ENCODE results near the gene NSD1. TPM values are rescaled to one million over a fixed set of nuclear protein-coding genes. Genes with fewer than 3 reads are reported as not detected.

NSD1 gene
- total and polyA plus RNA-seq, 2 of the 8 experiments (the other 6 are each of a cell fraction or from before 2014, with no cell fraction given): 22.8 to 168 TPM

- TF ChIP-seq CHD7 (IDR thresholded peaks at IDR 0.05; ENCODE audit: insufficient replicate concordance, low read length): no peak
- no peak for TF ChIP-seq BCL11A (IDR thresholded peaks at IDR 0.05; ENCODE audit: low read depth in 2 of 2, low read length in 2 of 2)
- no peak for TF ChIP-seq USF2 (IDR thresholded peaks at IDR 0.05; ENCODE audit: low read length)
- no peak for TF ChIP-seq PHF8 (conservative IDR thresholded peaks at IDR 0.05; ENCODE audit: low read depth, low read length)
- no peak for TF ChIP-seq GABPA (IDR thresholded peaks at IDR 0.05; ENCODE audit: borderline replicate concordance, insufficient read depth, low read length)
- no peak for TF ChIP-seq POU5F1 (IDR thresholded peaks at IDR 0.05; ENCODE audit: low read depth, low read length)
- no peak for TF ChIP-seq KDM5A (IDR thresholded peaks at IDR 0.05; ENCODE audit: low read length)
- no peak for TF ChIP-seq CTBP2 (IDR thresholded peaks at IDR 0.05; ENCODE audit: borderline replicate concordance, insufficient read depth, insufficient read length, low read length)
- TF ChIP-seq RXRA (IDR thresholded peaks at IDR 0.05; ENCODE audit: insufficient read depth, low read depth, low read length): no peak
- TF ChIP-seq CHD2 (IDR thresholded peaks at IDR 0.05; ENCODE audit: low read length): no peak
- no peak for TF ChIP-seq SUZ12 (IDR thresholded peaks at IDR 0.05; ENCODE audit: low read length)
Observed at GRCh38 chr5:177222269-177222668, 88.7 kb downstream of the NSD1 start (continued).
